ENCODE measurements around the gene HMCN1.

The HMCN1 gene

GRCh38 chr1:185733818-185734735 lies at the start of gene HMCN1:
HMCN1 (plus strand) TSS chr1:185734391; CDS start chr1:185734780, 389 bp downstream.
- DNase-seq: no peak

GRCh38 chr1:185686821-185687778 lies 47.1 kb upstream of the HMCN1 start:
- DNase-seq: no peak

DNA sequence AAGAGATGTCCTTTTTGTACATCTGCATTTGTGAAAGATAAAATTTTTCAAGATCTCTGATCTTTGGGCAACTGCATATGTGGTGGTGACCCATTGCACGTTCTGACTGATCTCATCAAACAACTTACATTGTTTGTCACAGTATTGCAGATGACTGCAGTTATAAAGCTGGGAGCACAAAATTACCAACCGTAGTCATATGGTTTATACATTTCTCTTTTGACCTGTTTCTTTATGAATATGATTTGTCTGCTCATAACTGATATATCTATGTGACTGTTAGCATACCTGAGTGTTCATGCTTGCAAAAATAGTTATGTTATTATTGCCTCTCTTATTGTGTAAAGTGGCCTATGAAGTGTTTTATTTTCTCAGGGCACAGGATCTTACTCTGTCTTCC lies 43.7 kb upstream of the HMCN1 start:
- no peak for DNase-seq

DNA sequence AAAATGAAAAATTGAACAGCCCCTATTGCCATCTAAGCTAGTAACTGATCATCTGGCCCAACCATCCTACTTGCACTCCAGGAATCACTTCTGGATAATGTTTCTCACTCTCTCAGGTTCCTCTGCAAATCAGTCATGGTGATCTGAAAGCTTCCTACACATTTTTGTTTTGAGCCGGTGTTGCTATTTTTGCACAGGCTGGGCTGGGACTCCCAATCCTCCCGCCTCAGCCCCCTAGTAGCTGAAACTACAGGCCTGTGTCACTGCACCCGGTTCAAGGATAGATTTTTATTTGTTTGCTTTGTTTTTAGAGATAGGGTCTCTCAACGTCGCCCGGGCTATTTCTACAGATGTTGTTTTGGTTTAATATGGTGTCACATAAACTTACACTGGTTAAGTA lies 40.5 kb upstream of the HMCN1 start:
- DNase-seq: no peak

GRCh38 chr1:185694081-185694480 lies 40.1 kb upstream of the HMCN1 start:
- DNase-seq: peak; percentile 3

DNA sequence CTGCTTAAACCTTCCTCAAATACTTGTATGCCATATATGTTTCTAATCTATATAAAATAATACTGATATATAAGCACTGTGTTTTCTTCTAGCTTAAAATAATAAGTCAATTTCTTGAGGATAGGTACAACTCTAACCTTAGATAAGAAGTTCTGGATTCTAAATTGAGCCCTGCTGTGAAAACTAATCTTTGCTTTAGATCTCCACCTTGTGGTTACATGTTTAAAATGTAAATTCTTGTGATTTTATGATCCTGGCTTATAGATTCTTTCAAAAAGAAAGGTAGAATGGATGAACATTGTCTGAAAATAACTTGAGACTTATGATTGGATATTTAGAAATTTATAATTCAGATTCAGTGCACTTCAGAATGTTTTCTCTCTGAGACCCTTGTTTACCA lies 38.9 kb upstream of the HMCN1 start:
- DNase-seq: no peak

- DNase-seq: no peak
Measured at GRCh38 chr1:185696422-185697150, 37.6 kb upstream of the HMCN1 start.

- no peak for DNase-seq
Measured at GRCh38 chr1:185699874-185700273, 34.3 kb upstream of the HMCN1 start.

DNA sequence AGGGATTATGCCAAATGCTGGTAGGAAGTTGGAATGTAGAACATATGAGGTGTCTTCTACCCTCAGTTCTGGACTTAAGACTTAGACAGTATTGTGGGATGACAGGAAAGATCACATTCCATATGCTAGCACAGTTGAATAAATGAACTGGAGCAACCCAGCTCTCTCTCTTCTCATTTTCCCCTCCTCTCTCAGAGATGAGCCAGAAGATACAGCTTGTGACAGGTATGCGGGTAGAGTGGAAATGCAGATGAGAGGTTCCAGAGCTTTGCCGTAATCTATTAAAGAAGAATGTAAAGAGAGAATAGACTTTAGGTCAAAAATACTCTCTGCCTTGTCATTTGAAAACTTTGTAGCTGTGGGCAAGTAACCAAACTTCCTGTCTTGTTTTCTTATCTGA lies 32.5 kb upstream of the HMCN1 start:
- DNase-seq: no peak

DNA sequence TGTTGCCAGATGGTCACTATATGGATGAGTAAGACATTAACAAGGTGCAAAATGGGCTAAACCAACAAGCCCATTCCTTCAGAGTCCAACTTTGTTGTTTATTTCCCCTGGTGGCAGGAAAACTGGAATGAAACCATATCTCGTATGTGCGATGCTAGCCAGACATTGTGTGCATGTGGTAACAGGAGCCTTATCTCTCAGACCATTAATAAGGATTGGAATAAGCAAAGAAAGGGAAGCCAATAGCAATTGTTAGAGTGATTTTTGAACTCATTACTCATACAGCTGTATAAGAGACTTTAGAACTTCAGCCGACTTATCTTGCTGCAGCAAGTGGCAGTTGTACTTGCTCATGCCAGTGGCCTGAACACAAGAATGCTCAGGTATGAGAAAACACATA lies 30.0 kb upstream of the HMCN1 start:
- DNase-seq: no peak

DNA sequence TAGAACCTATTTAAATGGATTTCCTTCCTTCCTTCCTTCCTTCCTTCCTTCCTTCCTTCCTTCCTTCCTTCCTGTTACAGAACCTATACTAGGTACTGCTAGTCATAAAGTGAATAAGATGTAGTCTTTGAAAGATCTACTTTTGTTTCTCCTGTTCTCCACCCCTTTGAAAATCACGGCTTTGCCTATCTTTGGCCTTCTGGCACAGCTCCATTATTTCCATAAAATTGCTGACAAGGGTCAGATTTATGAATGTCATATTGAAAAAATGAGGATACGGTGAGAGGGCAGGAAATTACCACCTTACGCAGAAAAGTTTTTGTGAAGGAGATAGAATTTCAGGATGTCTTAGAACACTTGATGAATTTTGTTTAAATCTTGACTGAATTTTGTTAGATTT lies 18.1 kb upstream of the HMCN1 start:
- no peak for DNase-seq

DNA sequence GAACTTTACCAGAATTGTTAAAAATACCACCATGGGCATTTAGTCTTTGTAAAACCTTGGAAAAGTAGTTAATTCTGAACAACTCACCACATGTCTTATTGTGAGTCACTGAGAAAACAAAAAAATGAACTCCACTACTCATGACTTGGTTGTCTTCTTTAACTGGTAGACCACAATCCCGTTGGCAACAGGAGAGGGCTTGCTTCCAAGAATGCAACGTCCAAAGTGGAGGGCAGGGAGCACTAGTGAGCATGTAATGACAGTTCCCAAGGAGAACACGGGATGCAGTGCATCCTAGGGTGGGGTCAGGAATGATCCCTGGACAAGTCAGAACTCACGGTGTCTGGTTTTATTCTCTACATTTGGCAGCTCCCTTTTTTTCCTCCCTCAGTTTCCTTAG lies 15.2 kb upstream of the HMCN1 start:
- no peak for DNase-seq

- DNase-seq: no peak
Measured at GRCh38 chr1:185720633-185721272, 13.4 kb upstream of the HMCN1 start.

DNA sequence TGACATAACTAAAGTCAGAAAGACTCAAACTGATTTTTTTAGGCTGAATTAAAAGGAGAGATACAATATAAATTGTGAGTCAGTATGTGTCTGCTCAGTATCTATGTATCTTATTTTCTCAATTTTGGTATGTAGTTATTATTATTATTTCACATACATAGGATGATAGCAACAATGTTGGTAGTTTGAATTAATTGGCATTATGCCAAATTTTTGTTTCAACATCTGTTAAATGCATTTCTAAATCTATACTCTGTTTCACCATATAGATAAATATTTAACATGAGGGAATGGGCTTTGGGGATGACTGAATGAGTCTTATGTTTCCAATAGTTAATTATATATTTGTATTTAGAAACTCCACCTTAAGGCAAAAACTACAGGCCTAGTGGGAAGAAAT lies 12.6 kb upstream of the HMCN1 start:
- DNase-seq: no peak

DNA sequence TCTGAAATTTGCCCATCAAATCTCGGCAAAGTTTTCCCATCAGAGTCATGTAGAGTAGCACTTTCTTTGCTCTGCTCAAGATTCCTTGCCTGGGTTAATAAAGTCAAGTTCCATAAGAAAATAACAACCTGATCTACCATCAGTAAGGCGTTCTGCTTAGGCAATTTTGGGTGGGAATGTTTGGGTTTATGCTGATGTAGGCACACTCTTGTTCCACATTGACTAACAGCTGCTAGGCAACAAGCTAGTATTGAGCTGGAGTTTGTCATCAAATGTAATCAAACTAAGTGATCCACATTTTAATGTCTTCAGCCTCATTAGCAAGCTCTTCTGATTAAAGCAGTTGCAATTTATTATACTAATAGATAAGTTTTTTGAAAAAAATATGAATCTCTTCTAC lies 12.1 kb upstream of the HMCN1 start:
- no peak for DNase-seq

DNA sequence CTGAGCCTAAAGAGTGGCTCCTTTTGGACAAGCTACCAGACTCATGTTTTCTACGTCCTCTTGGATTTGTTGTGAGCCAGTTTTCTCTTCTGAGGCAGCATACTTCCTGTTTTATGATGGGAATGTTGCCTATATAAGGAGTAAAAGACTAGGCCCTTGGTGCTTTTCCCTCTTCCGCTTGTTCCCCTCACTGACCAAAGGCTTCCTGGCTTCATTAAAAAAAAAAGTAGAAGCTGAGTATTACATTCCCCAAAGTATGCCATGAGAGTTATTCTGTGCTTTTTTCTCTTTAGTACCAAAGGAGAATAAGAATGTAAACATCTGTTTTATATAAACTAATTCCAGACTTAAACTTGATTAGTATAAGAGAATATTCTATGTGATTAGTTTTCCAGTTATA lies 6.5 kb upstream of the HMCN1 start:
- DNase-seq: no peak

DNA sequence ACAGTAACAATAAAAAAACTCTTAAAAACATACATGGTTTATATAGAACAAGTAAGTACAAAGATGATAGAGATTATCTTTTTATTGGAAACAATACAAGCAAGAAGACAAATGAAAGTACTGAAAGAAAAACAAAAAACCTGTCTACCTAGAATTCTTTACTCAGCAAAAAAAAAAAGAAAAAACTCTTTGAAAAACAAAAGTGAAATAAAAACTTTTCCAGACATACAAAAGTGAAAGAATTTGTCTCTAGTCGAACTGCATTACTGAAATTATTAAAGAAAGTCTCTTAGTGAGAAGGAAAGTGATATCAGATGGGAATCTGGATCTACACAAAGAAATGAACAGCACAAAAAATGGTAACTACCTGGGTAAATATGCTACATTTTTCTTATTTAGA lies 2.7 kb upstream of the HMCN1 start:
- DNase-seq: no peak

DNA sequence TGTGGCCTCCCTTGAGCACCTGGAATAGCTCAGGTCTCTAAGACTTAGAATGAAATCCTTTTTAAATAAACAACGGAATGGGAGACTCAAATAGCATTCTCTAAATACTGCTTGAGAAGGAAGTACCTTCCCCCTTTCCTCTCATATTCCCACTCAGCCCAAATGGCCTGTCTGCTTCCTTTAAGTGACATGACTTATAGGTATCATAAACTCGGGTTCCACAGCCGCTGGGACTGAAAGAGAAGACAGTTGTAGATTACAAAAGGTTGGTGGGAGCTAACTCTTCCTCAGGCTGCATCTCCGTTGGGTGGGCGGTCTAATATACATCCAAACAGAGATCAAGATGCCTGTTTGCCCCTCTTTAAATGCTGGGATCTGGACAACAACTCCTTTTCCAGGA lies 1.2 kb upstream of the HMCN1 start:
- DNase-seq: no peak

- no peak for DNase-seq
Measured at GRCh38 chr1:185734929-185735700, 924 bp downstream of the HMCN1 start.

DNA sequence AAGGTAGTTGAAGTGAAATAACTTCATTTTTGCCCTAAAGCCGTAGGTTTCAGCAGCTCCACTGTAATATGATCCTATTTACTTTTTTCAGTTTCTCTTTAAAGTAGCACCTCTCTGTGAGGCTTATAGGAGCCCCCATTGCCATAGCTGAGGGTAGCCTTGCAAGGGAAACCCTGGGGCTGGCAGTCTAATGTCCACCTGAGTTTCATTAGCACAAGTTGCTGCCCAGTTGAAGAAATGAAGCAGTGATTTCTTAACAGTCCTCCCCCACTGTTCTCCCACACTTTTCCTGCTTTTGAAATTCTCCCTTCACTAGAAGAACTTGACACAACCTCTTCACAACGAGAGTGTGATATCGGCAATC lies 1.5 kb downstream of the HMCN1 start:
- DNase-seq: no peak

DNA sequence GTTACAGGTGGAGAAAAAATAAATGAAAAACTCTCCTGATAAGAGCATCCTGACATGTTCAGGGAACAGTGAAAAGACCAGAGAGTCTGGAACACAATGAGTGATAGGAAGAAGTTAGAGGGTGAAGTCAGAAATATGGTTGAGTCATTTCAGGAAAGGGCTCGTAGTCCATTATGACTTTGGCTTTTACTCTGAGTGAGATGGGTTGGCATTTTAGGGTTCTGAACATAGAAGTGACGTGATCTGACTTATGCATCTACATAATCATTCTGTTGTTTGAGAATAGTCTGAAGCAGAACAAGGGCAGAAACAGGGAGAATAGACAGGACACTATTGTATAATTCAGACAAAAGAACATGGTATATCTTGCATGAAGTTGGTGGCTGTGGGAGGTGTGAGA lies 5.8 kb downstream of the HMCN1 start:
- no peak for DNase-seq

GRCh38 chr1:185741551-185741950 lies 7.4 kb downstream of the HMCN1 start:
- no peak for DNase-seq
